ENCODE results near the gene UNK. TPM values are rescaled to one million over a fixed set of nuclear protein-coding genes. Genes with fewer than 3 reads are reported as not detected.

Gene UNK
- total and polyA plus RNA-seq, 7 donors: 12.7 to 29.6 (median 23.5) TPM

DNA sequence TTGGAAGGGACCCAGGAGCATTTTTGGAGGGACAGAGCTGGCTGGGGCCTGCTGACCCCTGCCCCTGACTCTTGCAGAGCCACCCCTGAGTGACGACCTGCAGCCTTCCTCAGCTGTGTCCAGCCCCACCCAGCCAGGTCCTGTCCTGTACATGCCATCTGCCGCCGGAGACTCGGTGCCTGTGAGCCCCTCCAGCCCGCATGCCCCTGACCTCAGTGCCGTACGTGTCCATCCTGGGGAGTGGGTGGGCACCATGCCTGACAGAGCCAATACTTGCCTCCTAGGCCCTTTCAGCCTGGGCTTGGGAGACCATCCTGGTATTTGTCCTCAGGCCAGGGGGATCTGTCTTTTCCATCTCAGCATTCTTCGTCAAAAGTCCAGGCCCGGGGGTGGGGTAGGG, 32.1 kb downstream of the UNK start:
- Histone ChIP-seq H3K27me3 (no peaks in the 10 kb centered on the region), H3K36me3 (peaks cover 69 to 100% (median 75%) of the 10 kb centered on the region in 4 donors), H3K27ac (no peak overlapping the region), H3K4me3 (no peak overlapping the region), H3K9me3 (no peaks in the 10 kb centered on the region), H3K4me1 (no peaks in the 10 kb centered on the region)
- no peak for TF ChIP-seq EP300 (IDR thresholded peaks at IDR 0.05)
- TF ChIP-seq, protein P1, sequence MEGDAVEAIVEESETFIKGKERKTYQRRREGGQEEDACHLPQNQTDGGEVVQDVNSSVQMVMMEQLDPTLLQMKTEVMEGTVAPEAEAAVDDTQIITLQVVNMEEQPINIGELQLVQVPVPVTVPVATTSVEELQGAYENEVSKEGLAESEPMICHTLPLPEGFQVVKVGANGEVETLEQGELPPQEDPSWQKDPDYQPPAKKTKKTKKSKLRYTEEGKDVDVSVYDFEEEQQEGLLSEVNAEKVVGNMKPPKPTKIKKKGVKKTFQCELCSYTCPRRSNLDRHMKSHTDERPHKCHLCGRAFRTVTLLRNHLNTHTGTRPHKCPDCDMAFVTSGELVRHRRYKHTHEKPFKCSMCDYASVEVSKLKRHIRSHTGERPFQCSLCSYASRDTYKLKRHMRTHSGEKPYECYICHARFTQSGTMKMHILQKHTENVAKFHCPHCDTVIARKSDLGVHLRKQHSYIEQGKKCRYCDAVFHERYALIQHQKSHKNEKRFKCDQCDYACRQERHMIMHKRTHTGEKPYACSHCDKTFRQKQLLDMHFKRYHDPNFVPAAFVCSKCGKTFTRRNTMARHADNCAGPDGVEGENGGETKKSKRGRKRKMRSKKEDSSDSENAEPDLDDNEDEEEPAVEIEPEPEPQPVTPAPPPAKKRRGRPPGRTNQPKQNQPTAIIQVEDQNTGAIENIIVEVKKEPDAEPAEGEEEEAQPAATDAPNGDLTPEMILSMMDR (IDR thresholded peaks at IDR 0.05): no peak
- TF ChIP-seq POLR2AphosphoS5 (IDR thresholded peaks at IDR 0.05): no peak
- TF ChIP-seq POLR2A (IDR thresholded peaks at IDR 0.05): no peak
- intact Hi-C loops (cut with DNase I): no loop called here
- no peak for DNase-seq
- 94 to 96% methylated on average over 9 of the region's 9 CpGs for WGBS, 2 donors

GRCh38 chr17:75817571-75817970, 33.0 kb downstream of the UNK start:
- TF ChIP-seq EP300 (IDR thresholded peaks at IDR 0.05) (no peak), POLR2AphosphoS5 (IDR thresholded peaks at IDR 0.05) (no peak), POLR2A (IDR thresholded peaks at IDR 0.05) (no peak)
- TF ChIP-seq, protein P1 (IDR thresholded peaks at IDR 0.05): no peak
- peaks cover 0 to 5% (median 0%) of the 10 kb centered on the region in 4 donors for H3K4me1 ChIP-seq
- no peaks in the 10 kb centered on the region for H3K27me3 ChIP-seq
- H3K4me3 ChIP-seq: no peak overlapping the region
- DNase-seq: no peak
- peaks cover 63 to 100% (median 70%) of the 10 kb centered on the region in 4 donors for H3K36me3 ChIP-seq
- intact Hi-C loops (cut with DNase I): no loop called here
- H3K27ac ChIP-seq: no peak overlapping the region
- H3K9me3 ChIP-seq: no peaks in the 10 kb centered on the region
- WGBS, 2 donors: 95% methylated on average over 6 of the region's 6 CpGs

- TF ChIP-seq POLR2AphosphoS5 (IDR thresholded peaks at IDR 0.05) (no peak), EP300 (IDR thresholded peaks at IDR 0.05) (no peak), POLR2A (IDR thresholded peaks at IDR 0.05) (no peak)
- TF ChIP-seq, protein P1 (IDR thresholded peaks at IDR 0.05): no peak
- H3K27me3 ChIP-seq: no peaks in the 10 kb centered on the region
- WGBS, 2 donors: 96 to 97% methylated on average over 16 of the region's 16 CpGs
- intact Hi-C loops (cut with DNase I): no loop called here
- no peak overlapping the region for H3K27ac ChIP-seq
- peaks cover 59 to 100% (median 67%) of the 10 kb centered on the region in 4 donors for H3K36me3 ChIP-seq
- peaks cover 0 to 5% (median 0%) of the 10 kb centered on the region in 4 donors for H3K4me1 ChIP-seq
- no peak for DNase-seq
- H3K9me3 ChIP-seq: no peaks in the 10 kb centered on the region
- H3K4me3 ChIP-seq: no peak overlapping the region
Measured at GRCh38 chr17:75818326-75818885, 33.8 kb downstream of the UNK start.

DNA sequence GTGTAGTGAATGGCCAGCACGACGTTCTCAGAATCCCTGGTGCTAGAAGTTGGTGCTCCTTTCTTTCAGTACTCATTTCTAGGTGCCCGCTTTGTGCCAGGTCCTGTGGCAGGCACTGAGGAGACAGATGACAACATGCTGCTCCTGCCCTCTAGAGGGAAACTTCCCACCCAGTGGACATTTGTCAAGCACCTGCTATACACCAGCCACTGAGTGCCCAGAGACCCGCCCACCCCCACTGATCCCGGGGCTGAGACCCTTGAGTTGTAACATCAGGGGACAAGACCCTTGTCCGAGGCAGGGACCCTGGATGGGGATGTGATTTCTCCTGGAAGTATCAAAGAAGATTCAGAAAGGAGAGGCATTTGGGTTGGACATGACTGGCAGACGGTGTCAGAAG, 34.5 kb downstream of the UNK start:
- H3K27me3 ChIP-seq: no peaks in the 10 kb centered on the region
- no peaks in the 10 kb centered on the region for H3K9me3 ChIP-seq
- DNase-seq: no peak
- intact Hi-C loops (cut with DNase I): no loop called here
- no peak for TF ChIP-seq EP300 (IDR thresholded peaks at IDR 0.05)
- TF ChIP-seq, protein P1 (IDR thresholded peaks at IDR 0.05): no peak
- TF ChIP-seq POLR2A (IDR thresholded peaks at IDR 0.05): no peak
- TF ChIP-seq POLR2AphosphoS5 (IDR thresholded peaks at IDR 0.05): no peak
- H3K4me1 ChIP-seq: peaks cover 0 to 5% (median 0%) of the 10 kb centered on the region in 4 donors
- H3K27ac ChIP-seq: no peak overlapping the region
- WGBS, 2 donors: 88 to 92% methylated on average over 7 of the region's 7 CpGs
- H3K36me3 ChIP-seq: peaks cover 59 to 100% (median 66%) of the 10 kb centered on the region in 4 donors
- H3K4me3 ChIP-seq: no peak overlapping the region

- WGBS, 2 donors: 76 to 87% methylated on average over 16 of the region's 16 CpGs
- peaks cover 59 to 100% (median 67%) of the 10 kb centered on the region in 4 donors for H3K36me3 ChIP-seq
- intact Hi-C loops (cut with DNase I): loop anchor here (10.0 kb wide), 1 partner anchor 265 kb away; no protein-coding TSS in a partner anchor
Measured at GRCh38 chr17:75819678-75820077, 35.1 kb downstream of the UNK start.

More at GRCh38 chr17:75819678-75820077, 35.1 kb downstream of the UNK start:
- H3K27me3 ChIP-seq: no peaks in the 10 kb centered on the region
- H3K4me3 ChIP-seq: no peak overlapping the region
- TF ChIP-seq, protein P1 (IDR thresholded peaks at IDR 0.05): no peak
- TF ChIP-seq POLR2AphosphoS5 (IDR thresholded peaks at IDR 0.05) (no peak), EP300 (IDR thresholded peaks at IDR 0.05) (no peak), POLR2A (IDR thresholded peaks at IDR 0.05) (no peak)
- DNase-seq: no peak
- H3K27ac ChIP-seq: no peak overlapping the region
- H3K9me3 ChIP-seq: no peaks in the 10 kb centered on the region
- peaks cover 0 to 5% (median 0%) of the 10 kb centered on the region in 4 donors for H3K4me1 ChIP-seq

Data from sigmoid colon (tissue), 7 donors.